ENCODE results near the gene ERGIC2. TPM values are rescaled to one million over a fixed set of nuclear protein-coding genes. Genes with fewer than 3 reads are reported as not detected.

Gene ERGIC2
- total RNA-seq, 4 donors from 2014 or later: 2.6 to 24.7 (median 20.6) TPM

DNA sequence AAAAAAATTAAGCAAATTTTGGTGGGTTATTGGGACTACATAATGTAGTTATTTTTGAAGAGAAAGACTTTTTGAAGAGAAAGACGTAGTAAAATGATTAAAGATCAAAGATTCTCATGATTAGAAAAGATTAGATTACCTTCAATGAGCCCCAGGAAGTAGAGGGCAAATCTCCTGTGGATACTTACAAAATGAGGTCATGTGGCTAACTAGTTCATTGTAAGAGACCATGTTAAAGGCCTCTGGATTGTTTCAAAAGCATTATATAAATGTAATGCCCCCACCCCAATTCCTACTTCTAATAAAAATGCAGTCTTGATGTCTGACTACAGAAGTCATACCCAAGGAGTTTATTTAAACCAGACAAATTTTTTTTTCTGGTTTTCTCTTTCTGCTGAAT lies 93.3 kb downstream of the ERGIC2 start:
- TF ChIP-seq, protein P1, sequence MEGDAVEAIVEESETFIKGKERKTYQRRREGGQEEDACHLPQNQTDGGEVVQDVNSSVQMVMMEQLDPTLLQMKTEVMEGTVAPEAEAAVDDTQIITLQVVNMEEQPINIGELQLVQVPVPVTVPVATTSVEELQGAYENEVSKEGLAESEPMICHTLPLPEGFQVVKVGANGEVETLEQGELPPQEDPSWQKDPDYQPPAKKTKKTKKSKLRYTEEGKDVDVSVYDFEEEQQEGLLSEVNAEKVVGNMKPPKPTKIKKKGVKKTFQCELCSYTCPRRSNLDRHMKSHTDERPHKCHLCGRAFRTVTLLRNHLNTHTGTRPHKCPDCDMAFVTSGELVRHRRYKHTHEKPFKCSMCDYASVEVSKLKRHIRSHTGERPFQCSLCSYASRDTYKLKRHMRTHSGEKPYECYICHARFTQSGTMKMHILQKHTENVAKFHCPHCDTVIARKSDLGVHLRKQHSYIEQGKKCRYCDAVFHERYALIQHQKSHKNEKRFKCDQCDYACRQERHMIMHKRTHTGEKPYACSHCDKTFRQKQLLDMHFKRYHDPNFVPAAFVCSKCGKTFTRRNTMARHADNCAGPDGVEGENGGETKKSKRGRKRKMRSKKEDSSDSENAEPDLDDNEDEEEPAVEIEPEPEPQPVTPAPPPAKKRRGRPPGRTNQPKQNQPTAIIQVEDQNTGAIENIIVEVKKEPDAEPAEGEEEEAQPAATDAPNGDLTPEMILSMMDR (IDR thresholded peaks at IDR 0.05): no peak
- TF ChIP-seq EP300 (IDR thresholded peaks at IDR 0.05; ENCODE audit: low read depth) (no peak), POLR2AphosphoS5 (IDR thresholded peaks at IDR 0.05) (no peak), POLR2A (IDR thresholded peaks at IDR 0.05) (no peak)
- WGBS, 2 donors (ENCODE audit: low coverage in 1 of 2): 83 to 89% methylated on average over 1 of the region's 1 CpG
- in situ Hi-C loops (cut with MboI; ENCODE audit: low pct_ligation_motif_present in 1 of 4, low pct_unique_long_range_greater_than_20kb in 1 of 4, low sequenced_read_pairs in 3 of 4) (no loop called here), intact Hi-C loops (cut with DNase I; ENCODE audit: low total_unique reads) (loop anchor here (10.0 kb wide), 1 partner anchor 1053 kb away; no protein-coding TSS in a partner anchor)
- Histone ChIP-seq H3K27ac (no peak overlapping the region), H3K27me3 (no peaks in the 10 kb centered on the region), H3K4me3 (no peak overlapping the region), H3K36me3 (no peaks in the 10 kb centered on the region), H3K9me3 (no peaks in the 10 kb centered on the region), H3K4me1 (no peaks in the 10 kb centered on the region)
- no peak for DNase-seq

Other genes starting within 250 kb of the ERGIC2 start
- 10 to 100 TPM; 57.6 to 72.7 (median 65.7) TPM for gene FAR2, start 231.9 kb downstream of the ERGIC2 start, total RNA-seq
- gene OVCH1, start 116.5 kb upstream of the ERGIC2 start, total RNA-seq: under 1 TPM in 1 of 4 donors, not detected in 3; 0.37 TPM

All from transverse colon (tissue), 4 donors.